ENCODE results near the gene ZBTB8B. TPM values are rescaled to one million over a fixed set of nuclear protein-coding genes. Genes with fewer than 3 reads are reported as not detected.
A peak's percentile ranks its signal among the peaks of the same experiment; 100 is the strongest.

The ZBTB8B gene
- total RNA-seq (2022) (not detected in 2 replicates), Bru-seq, nascent RNA (not detected), BruChase-seq, experiment 1, labeled RNA remaining after a 6-hour chase (percentile 11 among the genes with signal in this experiment), BruChase-seq, experiment 2, labeled RNA remaining after a 2-hour chase (not detected)
- long read RNA-seq: 0 reads

DNA sequence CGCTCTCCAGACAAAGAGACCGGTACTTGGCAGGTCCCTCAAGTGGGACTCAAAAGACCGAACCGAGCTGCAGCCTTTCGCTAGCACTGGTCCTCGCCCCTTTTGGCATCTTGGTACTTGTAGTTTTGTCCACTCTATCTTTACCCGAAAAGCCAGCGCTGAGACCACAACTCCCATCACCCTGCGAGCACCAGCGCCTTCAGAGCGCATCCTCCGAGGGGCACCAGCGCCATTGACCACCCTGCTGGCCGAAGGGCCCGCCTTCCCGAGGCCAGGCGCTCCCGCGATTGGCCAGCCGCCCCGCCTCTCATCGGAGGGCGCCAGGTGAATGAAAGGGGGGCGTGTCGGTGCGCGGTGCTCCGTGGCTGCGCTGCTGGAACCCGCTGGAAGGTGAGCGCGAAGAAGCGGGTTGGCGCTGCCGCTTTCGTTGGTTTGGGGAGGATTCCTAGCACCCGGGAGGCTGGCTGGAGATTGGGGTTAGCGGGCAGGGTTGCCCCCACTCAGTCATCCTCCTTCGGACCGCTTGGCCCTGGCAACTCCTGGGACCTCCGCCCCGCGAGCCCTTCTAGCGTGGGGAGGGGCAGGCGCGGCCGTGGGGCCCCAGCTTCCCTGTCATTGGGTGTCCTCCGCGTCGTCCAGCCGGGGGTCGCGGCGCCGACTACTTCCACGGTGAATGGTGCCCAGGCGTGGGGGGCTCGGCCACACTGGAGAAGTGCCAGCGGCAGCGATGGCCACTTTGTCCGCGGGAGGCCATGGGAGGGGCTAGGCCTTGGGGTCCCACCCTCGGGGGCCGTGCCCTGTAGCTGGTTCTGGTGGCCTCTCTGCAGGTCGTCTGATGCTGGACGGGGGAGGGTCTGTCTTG lies at the start of gene ZBTB8B:
TSS of gene ZBTB8B (plus strand) at position 357 of the 862 bp plus-strand sequence. CDS start 5,553 bp downstream, outside the sequence.
- no peaks in the 10 kb centered on the region for H3K36me3 Mint-ChIP-seq (ENCODE audit: insufficient read depth, unreplicated experiment)
- ChIA-PET POLR2A (no interaction called here), CTCF (interaction anchor here (0.7 kb wide), 1 partner anchor 15 kb away, joined by 4 read pairs; no protein-coding TSS in a partner anchor)
- peaks cover 49% of the 10 kb centered on the region for H3K27me3 Mint-ChIP-seq (ENCODE audit: insufficient read depth, unreplicated experiment)
- H3K4me3 Mint-ChIP-seq (ENCODE audit: unreplicated experiment): peak within 1 kb of the TSS; percentile 64
- TF ChIP-seq, protein P1, sequence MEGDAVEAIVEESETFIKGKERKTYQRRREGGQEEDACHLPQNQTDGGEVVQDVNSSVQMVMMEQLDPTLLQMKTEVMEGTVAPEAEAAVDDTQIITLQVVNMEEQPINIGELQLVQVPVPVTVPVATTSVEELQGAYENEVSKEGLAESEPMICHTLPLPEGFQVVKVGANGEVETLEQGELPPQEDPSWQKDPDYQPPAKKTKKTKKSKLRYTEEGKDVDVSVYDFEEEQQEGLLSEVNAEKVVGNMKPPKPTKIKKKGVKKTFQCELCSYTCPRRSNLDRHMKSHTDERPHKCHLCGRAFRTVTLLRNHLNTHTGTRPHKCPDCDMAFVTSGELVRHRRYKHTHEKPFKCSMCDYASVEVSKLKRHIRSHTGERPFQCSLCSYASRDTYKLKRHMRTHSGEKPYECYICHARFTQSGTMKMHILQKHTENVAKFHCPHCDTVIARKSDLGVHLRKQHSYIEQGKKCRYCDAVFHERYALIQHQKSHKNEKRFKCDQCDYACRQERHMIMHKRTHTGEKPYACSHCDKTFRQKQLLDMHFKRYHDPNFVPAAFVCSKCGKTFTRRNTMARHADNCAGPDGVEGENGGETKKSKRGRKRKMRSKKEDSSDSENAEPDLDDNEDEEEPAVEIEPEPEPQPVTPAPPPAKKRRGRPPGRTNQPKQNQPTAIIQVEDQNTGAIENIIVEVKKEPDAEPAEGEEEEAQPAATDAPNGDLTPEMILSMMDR (IDR thresholded peaks at IDR 0.05; ENCODE audit: unreplicated experiment): no peak
- no peak for DNase-seq (ENCODE audit: unreplicated experiment)
- H3K27ac Mint-ChIP-seq (ENCODE audit: low read depth, unreplicated experiment): no peak within 1 kb of the TSS
- BruUV-seq (replicated peaks): no TSS peak
- intact Hi-C loops (cut with micrococcal nuclease): no loop called here
- H3K9me3 Mint-ChIP-seq (ENCODE audit: unreplicated experiment): no peaks in the 10 kb centered on the region
- no peaks in the 10 kb centered on the region for H3K4me1 Mint-ChIP-seq (ENCODE audit: insufficient read depth, unreplicated experiment)

DNA sequence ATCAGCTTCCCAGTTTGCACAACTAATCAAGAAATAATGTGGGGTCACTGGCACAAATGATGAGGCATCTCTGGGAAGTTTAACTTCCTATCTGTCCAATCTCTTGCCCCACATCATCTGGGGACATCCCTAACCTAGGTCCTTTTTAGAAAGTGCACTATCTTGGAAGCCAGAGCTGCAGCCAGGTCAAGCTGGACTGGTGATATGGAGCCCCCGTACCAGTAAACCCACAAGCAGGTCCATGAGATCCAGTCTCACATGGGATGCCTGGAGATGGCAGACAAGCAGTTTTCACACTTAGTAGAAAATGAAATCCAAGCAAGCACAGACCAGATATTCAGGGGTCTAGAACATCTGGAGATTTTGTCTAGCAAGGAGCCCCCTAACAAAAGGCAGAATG lies 43.1 kb upstream of the ZBTB8B start:
- TF ChIP-seq, protein P1 (IDR thresholded peaks at IDR 0.05; ENCODE audit: unreplicated experiment): no peak

DNA sequence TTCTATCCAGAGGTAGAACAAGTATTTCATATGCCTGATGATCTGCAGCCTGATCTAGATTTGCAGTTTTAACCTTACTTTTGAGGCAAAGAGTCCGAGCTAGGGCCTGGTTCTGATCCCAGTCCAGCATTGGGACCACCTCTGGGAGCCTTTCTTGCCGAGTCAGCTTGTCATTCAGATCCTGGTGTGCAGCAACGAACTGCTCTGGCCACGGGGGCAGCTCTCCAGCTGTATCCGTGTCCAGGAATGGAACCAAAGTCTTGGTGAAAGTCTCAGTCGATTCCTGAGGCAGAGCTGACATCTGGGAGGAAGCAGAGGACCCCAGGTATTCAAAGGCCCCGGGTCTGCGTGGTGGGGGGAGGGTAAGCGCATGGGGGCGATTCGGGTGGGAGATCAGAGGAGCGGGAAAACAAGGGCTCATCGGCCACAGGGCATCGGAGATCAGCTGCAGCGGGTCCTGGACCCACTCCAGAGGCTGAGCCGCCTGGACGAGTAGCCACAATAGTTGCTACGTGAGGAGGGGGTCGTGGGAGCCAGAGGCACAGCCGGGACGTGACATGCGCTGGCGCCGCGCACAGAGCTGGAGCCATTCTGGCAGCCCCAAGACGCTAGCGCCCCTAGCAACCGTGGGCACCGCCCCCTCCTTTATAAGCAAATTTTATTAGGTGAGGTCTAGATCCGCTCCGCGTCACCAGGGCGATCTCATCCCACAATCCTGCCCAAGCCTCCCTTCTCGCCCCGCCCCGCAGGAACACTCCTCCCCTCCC lies 38.2 kb upstream of the ZBTB8B start:
- CTCF ChIA-PET: interaction anchor here (0.6 to 1.1 kb wide), 3 partner anchors 25 to 935 kb away, joined by 3 to 5 read pairs (median 4); no protein-coding TSS in a partner anchor
- Mint-ChIP-seq H3K36me3 (ENCODE audit: insufficient read depth, unreplicated experiment) (peaks cover 5% of the 10 kb centered on the region), H3K27ac (ENCODE audit: low read depth, unreplicated experiment) (no peak overlapping the region), H3K27me3 (ENCODE audit: insufficient read depth, unreplicated experiment) (peaks cover 51% of the 10 kb centered on the region), H3K4me3 (ENCODE audit: unreplicated experiment) (no peak overlapping the region), H3K9me3 (ENCODE audit: unreplicated experiment) (no peaks in the 10 kb centered on the region), H3K4me1 (ENCODE audit: insufficient read depth, unreplicated experiment) (no peaks in the 10 kb centered on the region)
- DNase-seq (ENCODE audit: unreplicated experiment): no peak
- intact Hi-C loops (cut with micrococcal nuclease): no loop called here
- TF ChIP-seq, protein P1 (IDR thresholded peaks at IDR 0.05; ENCODE audit: unreplicated experiment): no peak
- no TSS peak for BruUV-seq (replicated peaks)
- POLR2A ChIA-PET: interaction anchor here (1.4 kb wide), 1 partner anchor 14 kb away, joined by 4 read pairs; no protein-coding TSS in a partner anchor

More for the DNA sequence above, 43.1 kb upstream of the ZBTB8B start:
- DNase-seq (ENCODE audit: unreplicated experiment): no peak
- intact Hi-C loops (cut with micrococcal nuclease): no loop called here
- H3K4me3 Mint-ChIP-seq (ENCODE audit: unreplicated experiment): no peak overlapping the region
- BruUV-seq (replicated peaks): no TSS peak
- H3K27me3 Mint-ChIP-seq (ENCODE audit: insufficient read depth, unreplicated experiment): peaks cover 21% of the 10 kb centered on the region
- no peak overlapping the region for H3K27ac Mint-ChIP-seq (ENCODE audit: low read depth, unreplicated experiment)
- ChIA-PET POLR2A (no interaction called here), CTCF (interaction anchor here (0.6 kb wide), 1 partner anchor 151 kb away, joined by 3 read pairs; no protein-coding TSS in a partner anchor)
- H3K9me3 Mint-ChIP-seq (ENCODE audit: unreplicated experiment): no peaks in the 10 kb centered on the region
- H3K36me3 Mint-ChIP-seq (ENCODE audit: insufficient read depth, unreplicated experiment): peaks cover 5% of the 10 kb centered on the region
- H3K4me1 Mint-ChIP-seq (ENCODE audit: insufficient read depth, unreplicated experiment): no peaks in the 10 kb centered on the region

Measured in MCF 10A (cell line).